Spinal cord (tissue), 10 donors: ENCODE measurements around the gene ADAMTS12. TPM values are rescaled to one million over a fixed set of nuclear protein-coding genes. Genes with fewer than 3 reads are reported as not detected.

Experiments used
- DNase-seq, 6 donors: peaks; one replicate each; pipeline versions ENCODE4 v3.0.0 to v3.0.0-alpha.2; 2013 to 2015; ENCODE audit warnings: low spot score in 6 of 6, low read depth in 4 of 6
- H3K27ac ChIP-seq: one replicate; pipeline ENCODE4 v1.5.1; 2013; ENCODE audit warnings: low read depth, low read length, control low read depth
- H3K27me3 ChIP-seq: one replicate; pipeline ENCODE4 v1.6.1; 2013; ENCODE audit warnings: low read length; ENCODE audit not compliant: control insufficient read depth, insufficient read depth
- H3K36me3 ChIP-seq: one replicate; pipeline ENCODE4 v1.6.1; 2013; ENCODE audit warnings: low read length; ENCODE audit not compliant: control insufficient read depth, insufficient read depth
- H3K4me1 ChIP-seq: one replicate; pipeline ENCODE4 v1.6.1; 2013; ENCODE audit warnings: low read length; ENCODE audit not compliant: control insufficient read depth, insufficient read depth
- H3K4me3 ChIP-seq: one replicate; pipeline ENCODE4 v1.5.1; 2013; ENCODE audit warnings: low read depth, low read length, control low read depth
- H3K9me3 ChIP-seq: one replicate; pipeline ENCODE4 v1.6.1; 2013; ENCODE audit warnings: low read length; ENCODE audit not compliant: control insufficient read depth, insufficient read depth
- WGBS: methylation state at CpG from one replicate; pipeline ENCODE4 v1.1.5; 2013; ENCODE audit warnings: missing lambda C conversion rate; ENCODE audit not compliant: insufficient coverage; 5-methylcytosine and 5-hydroxymethylcytosine counted together
- polyA plus RNA-seq, 2 donors: library from polyadenylated mRNA; unstranded; fragments of 120-200 nt; gene quantifications; one replicate each; pipeline ENCODE4 v1.2.1, GENCODE V29; 2013; ENCODE audit not compliant: insufficient read length in 2 of 2
- total RNA-seq, 2 donors: library from RNA; depleted of rRNA in 1 of 2; stranded (reverse); fragments of 120-200 nt in 1 of 2; fragments of >200 nt in 1 of 2; gene quantifications; one replicate each; pipeline versions ENCODE4 v1.2.3 to v1.2.4, GENCODE V29; 2013 to 2014
- donor health status: healthy.

ADAMTS12 gene
- total and polyA plus RNA-seq, 4 donors: 8.1 to 44.5 (median 13.5) TPM

DNA sequence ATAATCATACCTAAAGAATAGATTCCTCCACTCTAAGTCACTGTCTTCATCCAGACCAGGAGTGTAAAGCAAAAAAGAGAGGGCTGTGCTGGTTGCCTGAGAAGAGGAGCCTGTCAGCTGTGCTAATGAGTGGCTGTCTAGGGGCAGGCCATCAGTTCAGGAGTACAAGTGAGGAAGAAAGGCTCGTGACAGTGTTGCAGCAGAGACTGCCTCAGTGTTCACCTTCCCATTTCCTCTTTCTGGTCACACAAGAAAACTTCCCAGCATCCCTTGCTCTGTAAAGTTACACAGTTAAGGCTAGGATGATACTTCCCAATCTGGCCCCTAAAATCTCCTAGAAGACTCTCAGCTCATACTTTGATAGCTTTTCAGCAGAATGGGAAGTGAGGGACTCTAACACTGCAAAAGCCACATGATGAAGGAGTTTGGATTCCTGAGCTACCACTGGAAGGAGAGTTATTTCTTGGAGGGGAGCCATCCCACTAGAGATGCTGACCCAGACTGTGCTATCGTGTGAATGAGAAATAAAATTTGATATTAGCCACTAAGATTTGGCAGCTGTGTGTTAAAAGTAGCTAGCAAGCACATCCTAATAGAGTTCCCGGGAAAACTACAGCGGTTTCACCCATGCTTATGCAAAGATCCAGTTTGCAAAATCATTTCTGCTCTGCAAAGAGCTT lies 67.1 kb downstream of the ADAMTS12 start:
- Histone ChIP-seq H3K36me3 (no peaks in the 10 kb centered on the region), H3K27ac (no peak overlapping the region), H3K4me3 (no peak overlapping the region), H3K4me1 (no peaks in the 10 kb centered on the region), H3K9me3 (no peaks in the 10 kb centered on the region), H3K27me3 (no peaks in the 10 kb centered on the region)
- DNase-seq: no peak
- WGBS: 93% methylated on average over 2 of the region's 4 CpGs

DNA sequence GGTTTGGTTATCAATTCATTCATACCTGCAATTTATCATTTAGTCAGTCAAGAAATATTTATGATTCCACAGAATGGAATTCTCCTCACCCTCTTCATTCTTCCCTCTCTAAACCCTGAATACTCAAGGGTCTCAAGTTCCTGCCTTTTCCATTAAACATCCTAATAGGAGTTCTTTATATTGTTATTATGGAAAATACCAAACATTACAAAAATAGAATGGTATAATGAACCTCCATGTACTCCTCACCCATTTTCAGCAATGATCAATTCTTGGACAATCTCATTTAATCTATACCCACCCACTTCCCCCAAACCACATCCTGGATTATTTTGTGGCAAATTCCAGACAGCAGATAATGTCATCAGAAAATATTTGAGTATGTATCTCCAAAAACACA lies 74.5 kb downstream of the ADAMTS12 start:
- DNase-seq: no peak
- H3K9me3 ChIP-seq: no peaks in the 10 kb centered on the region
- H3K27ac ChIP-seq: no peak overlapping the region
- H3K4me3 ChIP-seq: no peak overlapping the region
- no peaks in the 10 kb centered on the region for H3K27me3 ChIP-seq
- H3K4me1 ChIP-seq: no peaks in the 10 kb centered on the region
- no peaks in the 10 kb centered on the region for H3K36me3 ChIP-seq

DNA sequence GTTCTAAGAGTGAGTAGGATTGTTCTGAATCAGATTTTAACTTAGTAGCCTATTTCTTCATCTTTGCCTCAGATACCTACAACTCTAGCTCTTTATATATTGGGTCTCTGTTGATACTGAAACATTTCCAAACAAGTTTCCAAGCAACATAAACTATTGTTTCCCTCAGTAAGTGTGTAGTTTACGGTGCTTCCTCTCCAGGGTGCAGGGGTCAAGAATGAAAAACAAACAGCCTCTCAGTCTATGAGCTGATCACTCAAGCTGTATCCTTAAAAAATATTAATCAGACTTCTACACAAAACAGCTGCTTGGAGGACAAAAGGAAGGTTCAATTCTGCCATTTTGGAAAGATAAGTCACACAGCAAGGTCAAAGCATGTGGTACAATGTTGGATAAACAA lies 75.0 kb downstream of the ADAMTS12 start:
- DNase-seq: peak in 1 of 6 donors; percentile 20
- H3K36me3 ChIP-seq: no peaks in the 10 kb centered on the region

DNA sequence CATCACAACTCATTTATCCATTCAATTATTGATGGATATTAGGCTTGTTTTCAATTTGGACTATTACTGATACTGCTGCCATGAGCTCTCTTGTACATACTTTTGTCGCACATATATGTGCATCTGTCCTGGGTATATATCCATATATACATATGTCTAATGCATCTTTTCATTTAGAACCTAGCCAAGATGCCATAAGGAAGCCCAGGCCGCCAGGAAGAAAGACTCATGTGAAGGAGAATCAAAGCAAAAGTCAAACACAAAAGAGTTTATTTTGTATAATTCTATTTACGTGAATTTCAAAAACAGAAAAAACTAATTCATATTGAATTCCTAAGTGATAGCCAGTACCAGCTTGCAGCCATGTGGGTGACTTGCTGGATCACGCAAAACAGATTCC lies 79.0 kb downstream of the ADAMTS12 start:
- Histone ChIP-seq H3K9me3 (no peaks in the 10 kb centered on the region), H3K4me3 (no peak overlapping the region), H3K27ac (no peak overlapping the region), H3K36me3 (no peaks in the 10 kb centered on the region), H3K27me3 (no peaks in the 10 kb centered on the region), H3K4me1 (no peaks in the 10 kb centered on the region)
- 100% methylated on average over 1 of the region's 4 CpGs for WGBS
- DNase-seq: peak in 1 of 6 donors; percentile 59

More for the DNA sequence above, 75.0 kb downstream of the ADAMTS12 start:
- Histone ChIP-seq H3K9me3 (no peaks in the 10 kb centered on the region), H3K4me3 (no peak overlapping the region), H3K4me1 (no peaks in the 10 kb centered on the region), H3K27me3 (no peaks in the 10 kb centered on the region), H3K27ac (no peak overlapping the region)
- no CpG with 5 or more reads among the region's 1 CpG for WGBS

DNA sequence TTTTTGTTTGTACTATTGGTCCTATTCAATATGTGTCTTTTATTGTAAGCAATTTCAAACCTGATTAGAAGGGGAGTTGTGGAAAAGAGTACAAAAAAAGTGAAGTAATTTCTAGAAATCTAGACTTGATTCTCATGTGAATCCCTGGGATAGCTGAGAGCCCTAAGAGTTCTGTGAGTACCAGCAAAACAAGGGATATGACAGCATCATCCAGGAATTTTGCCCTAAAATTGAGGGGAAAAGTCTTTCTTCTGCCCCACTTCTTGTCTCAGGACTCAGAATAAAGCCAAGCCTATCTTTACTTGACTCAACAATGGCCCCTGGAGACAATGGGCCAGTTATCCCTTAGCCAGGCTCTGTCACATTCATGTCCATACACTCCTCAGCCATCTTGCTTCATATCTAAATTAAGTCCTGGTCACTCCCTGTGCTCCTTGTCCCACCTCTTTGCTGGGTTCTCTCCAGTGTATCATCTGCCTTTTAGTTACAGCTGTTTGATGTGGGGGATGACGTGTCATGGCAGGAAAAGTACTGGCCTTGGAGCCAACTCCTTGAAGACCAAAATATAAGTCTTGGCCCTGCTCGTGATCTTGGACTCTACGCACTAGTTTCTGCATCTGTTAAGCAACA lies 81.2 kb downstream of the ADAMTS12 start:
- no peaks in the 10 kb centered on the region for H3K36me3 ChIP-seq
- no peak for DNase-seq
- H3K27me3 ChIP-seq: no peaks in the 10 kb centered on the region
- H3K4me1 ChIP-seq: no peaks in the 10 kb centered on the region
- no peak overlapping the region for H3K4me3 ChIP-seq
- no CpG with 5 or more reads among the region's 3 CpGs for whole genome bisulfite sequencing
- no peaks in the 10 kb centered on the region for H3K9me3 ChIP-seq
- H3K27ac ChIP-seq: no peak overlapping the region

DNA sequence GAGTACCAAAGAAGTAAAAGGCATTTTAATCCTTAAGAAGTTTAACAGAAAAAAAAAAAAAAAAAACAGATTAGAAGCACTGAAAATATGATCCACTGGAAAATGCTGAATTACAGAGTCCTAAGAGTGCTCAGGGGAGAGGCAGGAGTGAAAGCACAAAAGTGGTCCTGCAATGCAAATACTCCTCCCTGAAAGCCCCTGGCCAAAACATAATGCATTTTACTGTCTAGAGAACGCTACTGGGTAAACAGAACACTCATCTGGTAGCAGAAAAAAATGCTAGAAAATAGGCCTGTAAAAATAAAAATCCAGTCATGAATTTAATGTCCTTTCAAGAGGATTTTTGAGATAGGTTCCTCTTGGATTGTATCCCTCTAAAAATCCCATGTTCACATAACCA lies 81.9 kb downstream of the ADAMTS12 start:
- no peaks in the 10 kb centered on the region for H3K9me3 ChIP-seq
- no CpG with 5 or more reads among the region's 1 CpG for WGBS
- H3K27ac ChIP-seq: no peak overlapping the region
- H3K27me3 ChIP-seq: no peaks in the 10 kb centered on the region
- no peaks in the 10 kb centered on the region for H3K4me1 ChIP-seq
- no peak overlapping the region for H3K4me3 ChIP-seq
- H3K36me3 ChIP-seq: no peaks in the 10 kb centered on the region
- no peak for DNase-seq

DNA sequence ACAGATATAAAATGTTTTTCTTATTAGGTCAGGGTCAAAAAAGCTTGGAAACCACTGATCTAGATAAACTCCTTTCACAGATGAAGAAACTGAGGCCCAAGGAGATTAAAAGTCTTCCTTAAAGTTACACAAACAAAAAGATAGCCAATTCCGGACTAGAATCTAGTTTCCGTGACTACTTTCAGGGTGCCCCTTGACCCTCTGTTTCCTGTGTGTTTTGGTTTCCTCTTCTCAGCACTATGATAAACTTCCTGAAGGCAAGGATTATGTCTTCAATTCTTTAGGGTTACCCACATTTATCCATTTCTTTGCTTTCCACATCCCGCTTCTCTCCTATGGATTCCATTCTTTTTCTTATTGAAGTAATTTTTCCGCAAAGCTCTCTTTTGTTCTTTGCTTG lies 83.1 kb downstream of the ADAMTS12 start:
- 44% methylated on average over 2 of the region's 4 CpGs for WGBS
- DNase-seq: no peak
- no peak overlapping the region for H3K27ac ChIP-seq

DNA sequence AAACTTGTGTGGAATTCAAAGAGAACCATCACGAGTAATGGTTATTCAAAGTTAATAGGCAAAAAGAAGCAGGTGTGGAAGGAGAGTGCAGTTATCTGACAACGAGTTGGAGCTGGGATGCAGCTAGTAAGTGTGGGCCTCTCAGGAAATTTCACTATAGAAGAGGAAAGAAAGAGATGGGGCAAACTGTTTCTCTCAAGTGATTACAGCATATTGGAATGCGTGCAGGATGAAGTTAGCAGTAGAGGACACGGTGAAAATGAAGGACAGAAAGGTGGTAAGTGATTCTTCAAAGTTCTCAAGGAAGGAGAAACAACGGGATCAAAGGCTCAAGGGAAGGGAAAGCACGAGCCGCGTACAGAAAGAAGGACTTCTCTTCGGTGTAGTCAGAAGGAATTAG lies 84.0 kb downstream of the ADAMTS12 start:
- Histone ChIP-seq H3K4me1 (no peaks in the 10 kb centered on the region), H3K4me3 (no peak overlapping the region), H3K27ac (no peak overlapping the region), H3K9me3 (no peaks in the 10 kb centered on the region), H3K27me3 (no peaks in the 10 kb centered on the region), H3K36me3 (no peaks in the 10 kb centered on the region)
- WGBS: 81% methylated on average over 9 of the region's 9 CpGs
- DNase-seq: no peak

More for the DNA sequence above, 83.1 kb downstream of the ADAMTS12 start:
- Histone ChIP-seq H3K9me3 (no peaks in the 10 kb centered on the region), H3K4me1 (no peaks in the 10 kb centered on the region), H3K4me3 (no peak overlapping the region), H3K27me3 (no peaks in the 10 kb centered on the region), H3K36me3 (no peaks in the 10 kb centered on the region)

DNA sequence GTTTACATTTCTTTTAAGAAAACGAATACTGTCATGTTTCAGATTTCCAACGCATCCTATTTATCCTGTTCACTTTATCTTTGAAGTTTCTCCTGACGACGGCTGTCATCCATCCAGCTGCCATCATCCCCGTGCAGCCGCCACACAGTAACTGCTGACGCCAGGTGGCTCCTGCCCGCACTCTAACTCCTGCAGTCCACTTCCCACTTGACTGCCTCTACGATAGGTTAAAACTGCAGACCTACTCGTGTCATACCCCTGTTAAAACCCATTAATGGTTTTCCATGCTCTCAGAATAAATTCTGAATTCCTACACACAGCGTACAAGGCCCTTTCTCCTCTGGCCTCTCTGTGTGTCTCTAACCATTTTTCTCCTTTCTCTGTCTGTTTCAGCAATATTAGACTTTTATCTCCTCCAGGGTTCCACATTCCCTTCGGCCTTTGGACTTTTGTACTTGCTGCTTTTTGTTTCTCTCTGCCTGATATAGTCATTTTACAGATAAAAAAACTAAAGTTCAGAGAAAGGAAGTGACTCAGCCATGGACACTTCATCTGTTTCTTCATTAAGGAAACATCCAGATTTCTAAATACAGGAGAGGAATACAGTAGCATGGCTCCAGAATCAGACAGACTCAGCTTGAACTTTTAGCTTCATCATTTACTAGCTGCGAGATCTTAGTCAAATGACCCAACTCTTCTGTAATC lies 84.9 kb downstream of the ADAMTS12 start:
- Histone ChIP-seq H3K9me3 (no peaks in the 10 kb centered on the region), H3K4me1 (no peaks in the 10 kb centered on the region), H3K4me3 (no peak overlapping the region), H3K36me3 (no peaks in the 10 kb centered on the region), H3K27ac (no peak overlapping the region), H3K27me3 (no peaks in the 10 kb centered on the region)
- DNase-seq: no peak
- WGBS: 85% methylated on average over 10 of the region's 13 CpGs

DNA sequence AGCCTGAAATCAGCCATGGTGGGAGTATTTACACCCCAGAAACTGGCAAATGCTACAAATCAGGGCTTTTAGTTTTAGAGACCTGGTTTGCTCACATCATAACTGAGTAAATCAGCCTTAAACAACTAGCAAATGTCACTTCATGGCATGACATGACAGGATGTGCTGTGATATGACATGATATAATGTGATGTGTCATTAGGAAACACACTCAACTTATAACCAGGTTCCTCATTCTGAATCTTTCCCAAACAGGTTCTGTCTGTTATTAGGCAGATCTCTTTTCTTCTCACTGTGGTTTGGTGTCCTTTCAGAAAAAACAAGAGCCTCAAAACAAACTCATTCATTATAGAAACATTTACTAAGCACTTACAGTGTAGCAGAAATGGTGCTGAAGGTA lies 90.5 kb downstream of the ADAMTS12 start:
- H3K27me3 ChIP-seq: no peaks in the 10 kb centered on the region
- no peaks in the 10 kb centered on the region for H3K9me3 ChIP-seq

More for the DNA sequence above, 90.5 kb downstream of the ADAMTS12 start:
- Histone ChIP-seq H3K36me3 (no peaks in the 10 kb centered on the region), H3K4me3 (no peak overlapping the region), H3K27ac (no peak overlapping the region), H3K4me1 (no peaks in the 10 kb centered on the region)
- no peak for DNase-seq
